OCI-LY1 (cell line): ENCODE results near the gene CADM1.

Source experiments
- H2AFZ ChIP-seq: fragments of 200-600 bp; sonication (generic), shearing (Covaris generic); 2 replicates; pipeline ENCODE4 v1.6.0; 2014; ENCODE audit warnings: antibody characterized with exemption, mild to moderate bottlenecking, low read length
- H3F3A ChIP-seq: fragments of 200-600 bp; sonication (generic), shearing (Covaris generic); 2 replicates; pipeline ENCODE4 v1.6.0; 2014; ENCODE audit warnings: mild to moderate bottlenecking, antibody characterized with exemption, low read length, moderate library complexity; ENCODE audit not compliant: insufficient read depth
- H3K27ac ChIP-seq: fragments of 200-600 bp; sonication (generic); 2 replicates; pipeline ENCODE4 v1.5.1; 2014; ENCODE audit warnings: low read length, mixed run types, mild to moderate bottlenecking, low read depth; ENCODE audit not compliant: poor library complexity, severe bottlenecking
- H3K27me3 ChIP-seq: fragments of 200-600 bp; sonication (generic); 2 replicates; pipeline ENCODE4 v1.6.0; 2014; ENCODE audit warnings: antibody characterized with exemption, mild to moderate bottlenecking, low read length, moderate library complexity; ENCODE audit not compliant: insufficient read depth
- H3K36me3 ChIP-seq: fragments of 200-600 bp; sonication (generic); 2 replicates; pipeline ENCODE4 v1.6.1; 2014; ENCODE audit warnings: mild to moderate bottlenecking, antibody characterized with exemption, low read length, moderate library complexity, mixed read lengths; ENCODE audit not compliant: insufficient read depth
- H3K4me1 ChIP-seq: fragments of 200-600 bp; sonication (generic); 2 replicates; pipeline ENCODE4 v1.5.1; 2014; ENCODE audit warnings: mild to moderate bottlenecking, low read length, moderate library complexity; ENCODE audit not compliant: insufficient read depth, severe bottlenecking
- H3K4me2 ChIP-seq: fragments of 200-600 bp; sonication (generic), shearing (Covaris generic); 2 replicates; pipeline ENCODE4 v1.6.1; 2014; ENCODE audit warnings: low read length
- H3K4me3 ChIP-seq: fragments of 200-600 bp; sonication (generic); 2 replicates; pipeline ENCODE4 v1.5.1; 2014; ENCODE audit warnings: low read length, low read depth, mild to moderate bottlenecking, mixed read lengths; ENCODE audit not compliant: poor library complexity, severe bottlenecking
- H3K79me2 ChIP-seq: fragments of 200-600 bp; shearing (Covaris generic); 2 replicates; pipeline ENCODE4 v1.6.1; 2016; ENCODE audit warnings: mixed run types, low read length, mixed read lengths; ENCODE audit not compliant: insufficient read depth
- H3K9ac ChIP-seq: fragments of 200-600 bp; sonication (generic), shearing (Covaris generic); 2 replicates; pipeline ENCODE4 v1.6.1; 2014; ENCODE audit warnings: mild to moderate bottlenecking, low read length, mixed read lengths
- H3K9me2 ChIP-seq: fragments of 200-600 bp; sonication (generic), shearing (Covaris generic); 2 replicates; pipeline ENCODE4 v1.6.1; 2014; ENCODE audit warnings: low read depth, mild to moderate bottlenecking, low read length, mixed read lengths
- H3K9me3 ChIP-seq: fragments of 200-600 bp; shearing (Covaris generic); 2 replicates; pipeline ENCODE4 v1.6.1; 2014; ENCODE audit warnings: low read length, mixed read lengths
- H4K20me1 ChIP-seq: fragments of 200-600 bp; sonication (generic), shearing (Covaris generic); 2 replicates; pipeline ENCODE4 v1.6.0; 2016; ENCODE audit warnings: mild to moderate bottlenecking, low read length; ENCODE audit not compliant: insufficient read depth
- EZH2 ChIP-seq: fragments of 200-600 bp; sonication (generic), shearing (Covaris generic); IDR thresholded peaks from 2 replicates; pipeline ENCODE4 v1.8.0; 2017; ENCODE audit warnings: borderline replicate concordance, mixed run types, mild to moderate bottlenecking, antibody characterized with exemption, low read length, moderate library complexity, mixed read lengths
- TF ChIP-seq, protein P1 (sequence below): fragments of 200-600 bp; sonication (generic), shearing (Covaris generic); IDR thresholded peaks from 2 replicates; pipeline ENCODE4 v1.5.1; 2017; ENCODE audit warnings: mild to moderate bottlenecking, antibody characterized with exemption, low read length, moderate library complexity, mixed read lengths

The CADM1 gene

GRCh38 chr11:115290479-115290878 lies 213.7 kb downstream of the CADM1 start:
- no peak overlapping the region for H3K27ac ChIP-seq
- peaks cover 2% of the 10 kb centered on the region for H3K4me1 ChIP-seq
- H3K79me2 ChIP-seq = no peaks in the 10 kb centered on the region
- H3K4me3 ChIP-seq = no peak overlapping the region
- no peak overlapping the region for H3K9ac ChIP-seq
- no peaks in the 10 kb centered on the region for H3K9me3 ChIP-seq
- no peaks in the 10 kb centered on the region for H3F3A ChIP-seq
- no peaks in the 10 kb centered on the region for H3K36me3 ChIP-seq
- H3K27me3 ChIP-seq = no peaks in the 10 kb centered on the region
- H2AFZ ChIP-seq = no peak overlapping the region
- no peaks in the 10 kb centered on the region for H4K20me1 ChIP-seq
- no peak overlapping the region for H3K4me2 ChIP-seq
- H3K9me2 ChIP-seq = no peaks in the 10 kb centered on the region
- no peak for TF ChIP-seq EZH2
- TF ChIP-seq, protein P1, sequence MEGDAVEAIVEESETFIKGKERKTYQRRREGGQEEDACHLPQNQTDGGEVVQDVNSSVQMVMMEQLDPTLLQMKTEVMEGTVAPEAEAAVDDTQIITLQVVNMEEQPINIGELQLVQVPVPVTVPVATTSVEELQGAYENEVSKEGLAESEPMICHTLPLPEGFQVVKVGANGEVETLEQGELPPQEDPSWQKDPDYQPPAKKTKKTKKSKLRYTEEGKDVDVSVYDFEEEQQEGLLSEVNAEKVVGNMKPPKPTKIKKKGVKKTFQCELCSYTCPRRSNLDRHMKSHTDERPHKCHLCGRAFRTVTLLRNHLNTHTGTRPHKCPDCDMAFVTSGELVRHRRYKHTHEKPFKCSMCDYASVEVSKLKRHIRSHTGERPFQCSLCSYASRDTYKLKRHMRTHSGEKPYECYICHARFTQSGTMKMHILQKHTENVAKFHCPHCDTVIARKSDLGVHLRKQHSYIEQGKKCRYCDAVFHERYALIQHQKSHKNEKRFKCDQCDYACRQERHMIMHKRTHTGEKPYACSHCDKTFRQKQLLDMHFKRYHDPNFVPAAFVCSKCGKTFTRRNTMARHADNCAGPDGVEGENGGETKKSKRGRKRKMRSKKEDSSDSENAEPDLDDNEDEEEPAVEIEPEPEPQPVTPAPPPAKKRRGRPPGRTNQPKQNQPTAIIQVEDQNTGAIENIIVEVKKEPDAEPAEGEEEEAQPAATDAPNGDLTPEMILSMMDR = no peak

DNA sequence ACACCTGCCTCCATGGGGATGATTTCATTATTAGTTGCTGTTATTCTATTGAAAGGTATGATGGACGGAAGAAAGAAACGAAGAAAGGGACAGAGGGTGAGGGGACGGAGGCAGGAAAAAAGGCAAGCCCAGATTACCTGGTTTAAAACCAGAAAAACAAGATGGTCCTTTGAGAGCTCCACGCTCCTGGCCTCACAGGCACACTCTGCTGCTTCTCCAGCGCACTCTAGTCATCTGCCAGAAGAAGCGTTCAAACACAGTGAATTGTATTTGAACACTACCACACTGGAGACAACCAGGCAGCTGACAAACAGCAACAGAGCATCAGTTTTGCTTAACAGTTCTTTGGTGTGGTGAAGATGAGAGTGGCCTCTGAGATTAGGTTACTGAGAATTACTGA lies 216.9 kb downstream of the CADM1 start:
- Histone ChIP-seq H4K20me1 (no peaks in the 10 kb centered on the region), H3K36me3 (no peaks in the 10 kb centered on the region), H3K9me2 (no peaks in the 10 kb centered on the region), H3F3A (no peaks in the 10 kb centered on the region), H3K9ac (no peak overlapping the region), H3K27me3 (no peaks in the 10 kb centered on the region), H2AFZ (peak overlapping the region; percentile 27; the same call in 1 of the 2 replicates), H3K4me3 (no peak overlapping the region), H3K79me2 (no peaks in the 10 kb centered on the region), H3K27ac (no peak overlapping the region), H3K9me3 (no peaks in the 10 kb centered on the region), H3K4me1 (peaks cover 5% of the 10 kb centered on the region), H3K4me2 (no peak overlapping the region)
- TF ChIP-seq EZH2 = no peak
- TF ChIP-seq, protein P1 = no peak

DNA sequence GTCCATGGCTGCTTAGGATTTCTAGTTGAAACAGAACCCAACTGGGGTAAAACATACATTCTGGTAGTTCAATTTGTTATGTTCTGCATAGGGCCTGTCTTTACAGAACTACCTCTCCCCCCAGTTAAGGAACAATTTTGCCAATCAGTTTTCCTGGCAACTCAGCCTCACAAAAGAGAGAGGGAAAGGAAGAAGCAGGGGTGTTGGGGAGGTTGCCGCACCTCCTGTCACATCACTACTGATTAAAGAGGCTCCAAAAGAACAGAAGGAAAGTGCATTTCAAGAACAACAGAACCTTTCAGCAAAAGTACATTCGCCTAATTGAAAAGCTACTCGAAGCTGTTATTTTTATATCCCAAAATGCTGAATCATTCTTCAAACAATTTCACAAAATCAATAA lies 217.6 kb downstream of the CADM1 start:
- H3K79me2 ChIP-seq = no peaks in the 10 kb centered on the region
- H3F3A ChIP-seq = no peaks in the 10 kb centered on the region
- no peaks in the 10 kb centered on the region for H4K20me1 ChIP-seq
- no peaks in the 10 kb centered on the region for H3K9me3 ChIP-seq
- no peak overlapping the region for H3K4me2 ChIP-seq
- no peaks in the 10 kb centered on the region for H3K36me3 ChIP-seq
- H3K4me3 ChIP-seq = no peak overlapping the region
- TF ChIP-seq, protein P1 = no peak
- no peak overlapping the region for H3K27ac ChIP-seq
- H2AFZ ChIP-seq = no peak overlapping the region
- no peak overlapping the region for H3K9ac ChIP-seq
- no peaks in the 10 kb centered on the region for H3K9me2 ChIP-seq
- no peaks in the 10 kb centered on the region for H3K27me3 ChIP-seq
- peaks cover 5% of the 10 kb centered on the region for H3K4me1 ChIP-seq
